ENCODE measurements around the gene C1QTNF5.

DNA sequence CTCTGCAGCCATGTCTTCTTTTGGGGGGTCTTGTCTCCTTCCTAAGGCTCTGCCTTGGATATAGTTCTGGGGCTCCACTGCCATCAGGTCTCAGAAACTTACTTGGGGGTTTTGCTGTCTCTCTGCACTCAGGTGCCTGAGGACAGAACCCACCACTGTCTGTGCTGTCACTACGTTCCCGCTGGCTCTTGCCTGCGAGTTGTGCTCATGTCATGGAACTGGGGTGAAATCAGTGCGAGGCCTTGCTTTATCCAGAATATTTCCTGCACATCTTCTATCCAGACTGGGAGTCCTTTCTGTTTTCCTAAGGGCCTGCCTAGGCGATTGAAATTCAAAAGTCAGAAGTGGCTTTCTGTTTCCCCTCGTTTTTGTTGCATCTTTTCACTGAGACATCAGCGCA is 47.4 kb upstream of the C1QTNF5 start:
- TF ChIP-seq CTCF (IDR thresholded peaks at IDR 0.05) (no peak), USF2 (IDR thresholded peaks at IDR 0.05) (no peak), POLR2A (IDR thresholded peaks at IDR 0.05; ENCODE audit: low read length) (no peak), EP300 (IDR thresholded peaks at IDR 0.05) (no peak), BHLHE40 (IDR thresholded peaks at IDR 0.05; ENCODE audit: low read depth, low read length) (no peak), RAD21 (conservative IDR thresholded peaks at IDR 0.05 in 1 of 2, IDR thresholded peaks at IDR 0.05 in 1 of 2) (no peak), KDM1A (IDR thresholded peaks at IDR 0.05; ENCODE audit: low read depth) (no peak), MYC (IDR thresholded peaks at IDR 0.05; ENCODE audit: borderline replicate concordance, low read length) (no peak), GATA3 (IDR thresholded peaks at IDR 0.05; ENCODE audit: borderline replicate concordance) (no peak), HDAC2 (IDR thresholded peaks at IDR 0.05) (no peak)
